Activated T-cell treated with anti-CD3 and anti-CD28 coated beads, Interleukin-2, amount 50 U/mL, for 24 hours (primary cell): Measurements from ENCODE around the gene BMPR1B.

ENCODE experiments used
- DNase-seq: peaks from one replicate; pipeline ENCODE4 v3.0.0-alpha.2; 2020
- H3K27ac Mint-ChIP-seq: 2 replicates; pipeline ENCODE4 v1.8.0; 2020; ENCODE audit warnings: mild to moderate bottlenecking, mixed read lengths
- H3K27me3 Mint-ChIP-seq: 2 replicates; pipeline ENCODE4 v1.8.0; 2020; ENCODE audit warnings: mixed read lengths
- H3K36me3 Mint-ChIP-seq: 2 replicates; pipeline ENCODE4 v1.8.0; 2020; ENCODE audit warnings: low read depth, mixed read lengths
- H3K4me1 Mint-ChIP-seq: 2 replicates; pipeline ENCODE4 v1.8.0; 2020; ENCODE audit warnings: low read depth, mixed read lengths
- H3K4me3 Mint-ChIP-seq: 2 replicates; pipeline ENCODE4 v1.8.0; 2020; ENCODE audit warnings: mild to moderate bottlenecking, moderate library complexity, mixed read lengths
- H3K9me3 Mint-ChIP-seq: 2 replicates; pipeline ENCODE4 v1.8.0; 2020; ENCODE audit warnings: mixed read lengths

BMPR1B gene

DNA sequence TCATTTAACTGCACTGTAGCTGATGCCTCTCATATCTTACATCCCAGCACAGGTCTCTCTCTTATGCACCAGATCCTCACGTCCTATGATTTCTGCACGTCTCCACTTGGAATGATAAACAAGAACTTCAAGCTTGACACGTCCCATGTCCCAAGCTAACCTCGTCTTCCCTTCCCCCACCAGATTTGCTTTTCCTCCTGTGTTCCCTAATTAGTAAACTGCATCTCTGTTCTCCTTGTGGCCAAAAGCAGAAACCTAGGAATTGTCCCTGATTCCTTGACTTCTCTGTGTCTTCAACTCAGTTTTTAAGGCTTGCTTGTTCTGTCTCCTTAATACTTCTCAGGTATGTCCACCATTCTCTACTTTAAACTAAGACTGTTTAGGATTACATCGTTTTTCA, 171.9 kb downstream of the BMPR1B start:
- H3K9me3 Mint-ChIP-seq = no peaks in the 10 kb centered on the region
- no peaks in the 10 kb centered on the region for H3K27me3 Mint-ChIP-seq
- no peak overlapping the region for H3K4me3 Mint-ChIP-seq
- DNase-seq = no peak
- H3K27ac Mint-ChIP-seq = no peak overlapping the region
- no peaks in the 10 kb centered on the region for H3K36me3 Mint-ChIP-seq
- H3K4me1 Mint-ChIP-seq = no peaks in the 10 kb centered on the region

DNA sequence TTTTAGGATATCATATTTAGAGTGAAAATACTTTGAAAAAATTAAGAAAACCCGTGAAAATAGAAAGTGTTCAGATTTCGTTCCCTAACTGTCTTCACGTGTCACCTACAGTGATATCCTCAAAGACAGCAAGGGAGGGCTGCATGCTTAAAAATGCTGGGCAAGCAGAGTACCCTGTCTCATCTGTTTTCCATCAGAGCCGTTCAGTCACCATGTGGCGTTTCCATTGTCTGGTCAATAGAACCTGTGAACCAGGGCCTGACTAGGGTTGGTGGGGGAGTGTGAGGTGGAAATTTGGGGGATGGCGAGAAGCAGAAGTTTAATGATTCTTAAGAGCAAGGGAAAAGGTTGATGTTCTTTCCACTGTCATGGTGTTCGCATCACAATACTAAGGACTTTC, 173.9 kb downstream of the BMPR1B start:
- H3K36me3 Mint-ChIP-seq = no peaks in the 10 kb centered on the region
- no peak overlapping the region for H3K27ac Mint-ChIP-seq

DNA sequence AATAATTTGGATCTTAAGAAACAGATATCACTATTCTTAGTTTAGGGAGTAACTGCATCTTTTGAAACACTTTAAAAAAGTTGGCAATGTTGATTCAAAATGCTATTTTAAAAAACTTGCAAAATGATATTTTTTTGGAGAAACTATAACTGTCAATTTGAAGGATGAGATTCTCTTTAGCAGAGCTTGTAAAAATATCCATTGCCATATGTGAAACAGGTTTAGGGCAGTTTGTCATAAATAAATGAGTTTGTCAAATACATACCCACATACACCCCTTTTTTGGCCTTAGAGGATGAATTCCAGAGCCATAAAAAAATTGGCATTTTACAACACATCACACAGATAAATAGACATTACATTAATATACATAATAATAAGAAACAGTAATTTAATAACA, 174.6 kb downstream of the BMPR1B start:
- Mint-ChIP-seq H3K36me3 (no peaks in the 10 kb centered on the region), H3K4me3 (no peak overlapping the region), H3K27ac (no peak overlapping the region), H3K9me3 (no peaks in the 10 kb centered on the region), H3K4me1 (no peaks in the 10 kb centered on the region), H3K27me3 (no peaks in the 10 kb centered on the region)
- DNase-seq = no peak

More for the DNA sequence above, 173.9 kb downstream of the BMPR1B start:
- H3K4me1 Mint-ChIP-seq = no peaks in the 10 kb centered on the region
- no peaks in the 10 kb centered on the region for H3K9me3 Mint-ChIP-seq
- no peak overlapping the region for H3K4me3 Mint-ChIP-seq
- no peak for DNase-seq
- no peaks in the 10 kb centered on the region for H3K27me3 Mint-ChIP-seq

DNA sequence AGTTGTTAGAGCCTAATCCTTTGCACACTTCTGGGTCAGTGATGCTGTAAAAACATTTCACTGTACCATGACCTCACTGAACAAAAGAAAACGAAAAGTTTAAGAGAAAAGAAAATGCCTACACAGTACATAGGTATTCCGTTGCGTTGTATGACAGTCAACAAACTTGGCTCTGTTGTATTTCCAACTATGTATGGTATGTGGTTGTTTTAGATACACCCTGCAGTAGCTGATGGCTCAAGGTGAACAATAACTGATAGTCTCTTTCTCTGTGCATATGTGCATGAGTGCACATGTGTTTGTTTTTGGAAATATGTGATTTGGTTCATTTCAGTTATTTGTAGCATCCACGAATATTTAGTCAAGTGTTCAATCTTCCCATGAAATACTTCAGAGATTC, 176.0 kb downstream of the BMPR1B start:
- no peak for DNase-seq
- Mint-ChIP-seq H3K9me3 (no peaks in the 10 kb centered on the region), H3K27ac (no peak overlapping the region), H3K27me3 (no peaks in the 10 kb centered on the region), H3K4me1 (no peaks in the 10 kb centered on the region), H3K36me3 (no peaks in the 10 kb centered on the region), H3K4me3 (no peak overlapping the region)

DNA sequence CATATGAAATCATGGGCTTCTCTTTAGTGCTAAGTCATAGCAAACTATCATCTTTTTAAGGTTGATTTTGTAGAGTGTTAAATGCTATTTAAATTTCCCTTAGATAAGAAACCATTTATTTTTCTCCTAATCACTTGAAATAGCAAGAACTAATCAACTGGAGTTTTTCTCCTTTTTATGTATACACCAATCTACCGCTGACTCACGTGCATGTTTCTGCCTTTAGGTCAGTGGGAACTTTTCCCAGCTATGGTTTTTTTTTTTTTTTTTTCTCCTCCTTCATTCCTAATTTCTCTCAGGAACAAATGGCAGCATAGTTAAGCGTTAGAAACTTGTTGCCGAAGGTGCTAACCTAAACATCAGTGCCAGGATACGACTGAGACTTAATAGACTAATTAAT, 176.4 kb downstream of the BMPR1B start:
- Mint-ChIP-seq H3K4me3 (no peak overlapping the region), H3K4me1 (no peaks in the 10 kb centered on the region), H3K36me3 (no peaks in the 10 kb centered on the region), H3K9me3 (no peaks in the 10 kb centered on the region), H3K27ac (no peak overlapping the region), H3K27me3 (no peaks in the 10 kb centered on the region)
- no peak for DNase-seq

DNA sequence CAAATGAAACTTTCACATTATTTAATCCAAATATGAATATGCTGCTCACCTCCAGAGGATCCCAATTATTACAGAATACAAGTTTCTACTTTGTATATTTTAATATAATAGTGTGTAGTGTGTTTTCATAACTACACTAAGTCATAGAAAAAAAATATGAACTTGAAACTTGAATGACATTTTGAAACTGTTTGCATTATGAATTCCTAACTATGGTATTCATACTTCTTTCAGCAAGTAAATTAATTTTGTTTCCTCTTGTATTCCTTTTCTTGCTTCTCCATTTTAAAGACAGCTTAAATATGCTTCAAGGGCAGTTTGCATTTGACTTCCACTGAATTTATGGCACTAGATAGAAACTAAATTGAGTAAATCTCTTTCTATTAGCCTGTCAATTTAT, 177.1 kb downstream of the BMPR1B start:
- no peaks in the 10 kb centered on the region for H3K36me3 Mint-ChIP-seq
- H3K4me1 Mint-ChIP-seq = no peaks in the 10 kb centered on the region
- H3K27me3 Mint-ChIP-seq = no peaks in the 10 kb centered on the region
- H3K9me3 Mint-ChIP-seq = no peaks in the 10 kb centered on the region
- H3K27ac Mint-ChIP-seq = no peak overlapping the region
- H3K4me3 Mint-ChIP-seq = no peak overlapping the region
- no peak for DNase-seq

DNA sequence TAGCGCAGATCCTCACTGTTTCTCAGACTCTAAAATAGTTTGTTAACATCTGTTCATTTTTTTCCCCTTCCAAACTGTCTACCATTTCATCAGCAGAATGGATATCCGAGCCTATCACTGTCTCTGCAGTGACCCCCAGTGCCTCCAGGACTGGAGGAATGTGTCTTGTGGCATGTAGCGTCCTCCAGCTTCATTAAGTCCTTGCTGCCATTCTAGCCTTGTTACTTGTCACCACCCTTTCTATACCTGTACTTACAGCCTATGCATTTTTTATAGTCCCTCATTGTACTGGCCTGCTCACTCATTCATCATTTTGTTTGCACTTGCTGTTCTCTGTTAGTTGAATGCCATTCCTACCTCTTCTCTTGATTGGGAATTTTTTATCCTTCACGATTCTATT, 179.1 kb downstream of the BMPR1B start:
- Mint-ChIP-seq H3K36me3 (no peaks in the 10 kb centered on the region), H3K9me3 (no peaks in the 10 kb centered on the region), H3K4me3 (no peak overlapping the region), H3K27ac (no peak overlapping the region), H3K27me3 (no peaks in the 10 kb centered on the region), H3K4me1 (no peaks in the 10 kb centered on the region)
- no peak for DNase-seq

DNA sequence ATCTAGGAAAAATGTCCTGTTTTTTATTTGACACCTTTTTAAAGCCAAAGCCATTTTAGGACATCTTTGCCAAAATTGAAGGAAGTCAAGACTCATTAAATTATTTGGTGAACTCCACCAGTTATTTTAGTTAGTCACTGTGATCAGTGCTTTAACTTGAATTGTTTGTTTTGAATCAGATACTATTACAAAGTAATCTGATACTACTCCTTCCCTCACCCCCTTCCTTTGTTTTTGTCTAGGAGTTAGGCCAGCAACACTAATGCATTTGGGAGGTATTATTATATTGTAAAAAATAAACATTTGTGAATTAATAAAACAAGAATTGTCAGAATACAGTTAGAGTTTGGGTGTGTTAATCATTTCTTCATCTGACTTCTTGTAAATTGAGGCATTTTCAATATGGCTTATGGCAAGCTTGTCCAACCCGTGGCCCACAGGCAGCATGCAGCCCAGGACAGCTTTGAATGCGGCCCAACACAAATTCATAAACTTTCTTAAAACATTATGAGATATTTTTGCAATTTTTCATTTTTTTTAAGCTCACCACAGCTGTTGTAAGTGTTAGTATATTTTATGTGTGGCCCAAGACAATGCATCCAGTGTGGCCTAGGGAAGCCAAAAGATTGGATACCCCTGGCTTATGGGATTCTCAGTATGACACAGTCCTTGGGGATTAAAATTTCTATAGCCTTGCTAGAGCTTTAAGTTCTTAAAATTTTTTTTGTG, 182.2 kb downstream of the BMPR1B start:
- Mint-ChIP-seq H3K36me3 (no peaks in the 10 kb centered on the region), H3K27ac (no peak overlapping the region), H3K27me3 (no peaks in the 10 kb centered on the region), H3K4me1 (no peaks in the 10 kb centered on the region), H3K4me3 (no peak overlapping the region), H3K9me3 (no peaks in the 10 kb centered on the region)
- DNase-seq = no peak

DNA sequence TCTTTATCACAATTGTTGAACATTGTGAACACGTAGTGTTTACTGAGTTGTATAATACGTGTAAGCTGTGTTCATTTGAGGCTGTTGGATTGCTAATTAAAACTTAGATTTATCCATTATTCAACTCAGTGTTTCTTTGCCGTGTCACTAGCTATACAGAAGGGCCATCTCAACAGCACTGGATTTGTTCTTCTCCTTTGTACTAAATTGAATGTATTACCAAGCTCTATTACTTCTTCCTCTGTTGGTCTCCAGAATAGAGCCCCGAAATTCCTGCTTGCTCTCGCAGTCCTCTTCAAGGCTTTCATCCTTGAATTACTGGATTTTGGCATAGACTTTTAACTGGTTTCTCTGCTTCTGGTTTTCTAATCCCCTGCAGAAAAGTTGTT, 182.8 kb downstream of the BMPR1B start:
- Mint-ChIP-seq H3K4me1 (no peaks in the 10 kb centered on the region), H3K4me3 (no peak overlapping the region), H3K27ac (no peak overlapping the region), H3K36me3 (no peaks in the 10 kb centered on the region), H3K27me3 (no peaks in the 10 kb centered on the region), H3K9me3 (no peaks in the 10 kb centered on the region)
- DNase-seq = no peak

DNA sequence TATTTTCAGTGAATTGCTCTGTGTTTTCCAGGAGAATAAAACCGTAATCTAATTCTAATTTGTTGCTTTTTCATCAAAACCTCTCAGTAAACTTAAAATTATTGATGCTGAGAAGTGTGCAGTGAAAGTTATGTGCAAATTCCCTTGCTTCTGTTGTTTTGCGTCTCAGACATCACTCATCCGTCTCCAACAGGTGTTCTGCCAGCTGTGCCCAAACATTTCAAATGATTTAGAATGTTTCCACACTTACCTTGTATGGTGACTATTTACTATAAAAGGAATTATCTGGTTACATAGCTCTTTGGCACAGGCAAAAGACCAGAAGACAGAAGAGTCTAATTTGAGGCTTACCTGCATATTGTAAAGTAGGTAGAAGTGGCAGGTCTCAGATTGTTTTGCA, 184.0 kb downstream of the BMPR1B start:
- H3K27me3 Mint-ChIP-seq = no peaks in the 10 kb centered on the region
- H3K4me3 Mint-ChIP-seq = no peak overlapping the region
- H3K9me3 Mint-ChIP-seq = no peaks in the 10 kb centered on the region
- DNase-seq = no peak
- no peaks in the 10 kb centered on the region for H3K4me1 Mint-ChIP-seq
- H3K27ac Mint-ChIP-seq = no peak overlapping the region
- H3K36me3 Mint-ChIP-seq = no peaks in the 10 kb centered on the region

DNA sequence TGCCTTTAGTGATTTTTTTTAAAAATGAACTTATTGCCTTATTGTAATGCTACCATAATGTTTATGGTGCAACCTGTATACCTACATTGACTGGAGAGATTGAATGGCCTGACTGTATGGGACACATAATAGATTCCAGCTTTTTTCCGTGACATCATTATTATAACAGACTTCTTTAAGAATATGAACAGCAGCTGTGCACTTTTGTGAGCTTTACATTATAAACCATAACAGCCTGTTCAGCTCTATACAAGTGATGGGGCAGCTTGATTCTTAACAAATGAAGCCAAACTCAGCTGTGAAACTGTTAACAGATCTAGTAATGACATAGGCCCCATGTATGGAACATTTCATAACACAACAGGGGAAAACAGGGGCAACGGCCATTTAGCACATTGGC, 187.0 kb downstream of the BMPR1B start:
- H3K36me3 Mint-ChIP-seq = no peaks in the 10 kb centered on the region
- no peaks in the 10 kb centered on the region for H3K27me3 Mint-ChIP-seq
- no peak overlapping the region for H3K27ac Mint-ChIP-seq
- no peak overlapping the region for H3K4me3 Mint-ChIP-seq
- no peaks in the 10 kb centered on the region for H3K9me3 Mint-ChIP-seq
- DNase-seq = no peak
- H3K4me1 Mint-ChIP-seq = no peaks in the 10 kb centered on the region

DNA sequence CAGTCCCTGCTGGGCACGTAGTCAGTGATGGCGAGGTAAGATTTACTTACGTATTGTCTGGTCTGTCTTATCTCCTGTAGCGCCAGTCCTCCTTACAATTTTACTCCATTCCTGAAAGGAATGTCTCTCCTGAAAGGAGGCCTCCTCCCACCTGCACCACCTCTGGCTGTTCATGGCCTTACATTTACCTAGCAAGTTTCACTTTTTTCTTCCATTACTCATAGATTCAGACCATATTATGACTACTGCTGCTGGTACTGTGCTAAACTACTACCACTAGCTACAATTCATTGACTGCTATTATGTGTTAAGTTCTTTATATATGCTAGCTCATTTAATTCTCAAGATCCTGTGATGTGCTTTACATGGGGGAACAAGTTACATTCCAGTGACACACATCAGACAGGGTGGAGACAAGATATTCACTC, 189.9 kb downstream of the BMPR1B start:
- Mint-ChIP-seq H3K36me3 (no peaks in the 10 kb centered on the region), H3K27ac (no peak overlapping the region), H3K9me3 (no peaks in the 10 kb centered on the region), H3K4me1 (no peaks in the 10 kb centered on the region), H3K4me3 (no peak overlapping the region), H3K27me3 (no peaks in the 10 kb centered on the region)
- no peak for DNase-seq

DNA sequence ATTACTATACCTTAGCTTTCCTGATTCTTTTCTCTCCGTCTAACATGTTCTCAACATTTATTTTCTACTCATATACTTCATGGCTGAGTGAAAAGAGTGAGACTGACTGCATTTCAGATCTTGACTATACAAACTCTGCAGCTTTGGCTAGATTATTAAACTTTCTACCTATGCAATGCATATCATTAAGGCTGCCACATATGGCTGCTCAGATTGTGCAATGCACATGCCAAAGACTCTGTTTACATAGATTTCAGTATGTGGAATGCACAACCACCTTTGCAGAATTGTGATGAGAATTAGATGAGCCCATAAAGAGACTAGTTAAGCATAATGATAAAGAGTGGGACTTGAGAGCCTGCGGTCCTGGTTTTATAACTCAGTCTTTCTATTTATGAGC, 196.5 kb downstream of the BMPR1B start:
- Mint-ChIP-seq H3K27me3 (peaks cover 2% of the 10 kb centered on the region), H3K4me3 (no peak overlapping the region), H3K36me3 (no peaks in the 10 kb centered on the region)

DNA sequence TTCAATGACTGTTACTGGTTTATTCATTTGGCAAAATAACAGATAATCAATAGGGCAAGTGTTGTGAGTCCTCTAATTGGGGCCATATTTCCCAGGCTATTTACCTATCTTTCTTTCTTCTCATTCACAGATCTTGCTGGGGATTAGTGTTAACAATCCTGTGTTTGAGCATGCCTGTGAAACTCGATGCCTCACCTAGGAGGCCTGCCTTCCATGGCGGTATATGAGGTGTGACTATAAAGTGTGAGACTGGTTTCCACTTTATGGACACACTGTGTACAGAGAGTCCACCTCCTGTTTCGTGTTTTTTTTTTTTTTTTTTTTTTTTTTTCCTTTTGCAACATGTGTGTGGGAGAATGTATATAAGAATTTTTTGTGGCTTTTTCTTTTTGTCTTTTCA, 199.3 kb downstream of the BMPR1B start:
- H3K36me3 Mint-ChIP-seq = no peaks in the 10 kb centered on the region
- no peak overlapping the region for H3K4me3 Mint-ChIP-seq
- H3K27ac Mint-ChIP-seq = no peak overlapping the region
- no peaks in the 10 kb centered on the region for H3K4me1 Mint-ChIP-seq
- H3K9me3 Mint-ChIP-seq = no peaks in the 10 kb centered on the region
- H3K27me3 Mint-ChIP-seq = peaks cover 2% of the 10 kb centered on the region
- DNase-seq = no peak

More for the DNA sequence above, 196.5 kb downstream of the BMPR1B start:
- no peak for DNase-seq
- Mint-ChIP-seq H3K27ac (no peak overlapping the region), H3K4me1 (no peaks in the 10 kb centered on the region), H3K9me3 (no peaks in the 10 kb centered on the region)

DNA sequence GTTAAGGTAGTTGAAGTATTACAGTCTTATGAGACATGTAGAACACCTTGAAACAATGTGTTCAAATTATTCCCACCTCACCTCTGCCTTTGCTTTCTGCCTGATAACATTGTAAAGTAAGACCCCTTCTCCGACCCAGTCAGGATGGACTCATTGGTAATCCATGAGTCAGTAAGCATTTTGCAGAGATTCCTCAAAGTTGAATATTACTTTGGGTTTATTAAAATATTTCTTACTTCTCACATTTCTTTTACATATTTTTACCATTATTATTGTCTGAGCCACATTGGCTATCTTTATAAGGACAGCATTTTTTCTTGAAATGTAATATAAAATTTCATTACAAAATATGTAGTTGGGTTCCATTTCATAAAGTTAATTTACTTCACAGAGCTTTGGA, 201.6 kb downstream of the BMPR1B start:
- no peak for DNase-seq
- no peak overlapping the region for H3K4me3 Mint-ChIP-seq
- no peaks in the 10 kb centered on the region for H3K36me3 Mint-ChIP-seq
- no peaks in the 10 kb centered on the region for H3K4me1 Mint-ChIP-seq
- H3K27ac Mint-ChIP-seq = no peak overlapping the region
- H3K9me3 Mint-ChIP-seq = peaks cover 2% of the 10 kb centered on the region
- H3K27me3 Mint-ChIP-seq = peaks cover 2% of the 10 kb centered on the region

DNA sequence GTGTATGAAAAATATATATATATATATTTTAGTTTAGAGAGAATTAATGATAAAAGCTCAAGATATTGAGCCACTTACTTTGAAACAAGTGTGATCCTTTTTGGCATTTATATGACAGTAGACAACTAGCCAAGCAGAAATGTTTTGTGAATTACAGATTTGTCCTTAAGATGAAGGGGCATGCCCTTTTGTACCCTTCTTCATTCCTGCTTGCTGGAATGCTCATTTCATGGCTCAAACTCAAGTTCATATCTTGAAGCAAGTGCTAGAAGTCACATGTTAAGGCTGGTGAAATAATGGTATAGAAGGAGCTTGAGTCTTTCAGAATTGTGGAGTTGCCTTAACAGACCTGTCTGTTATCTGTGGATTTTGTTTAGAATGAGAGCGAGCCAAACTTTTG, 203.0 kb downstream of the BMPR1B start:
- H3K4me1 Mint-ChIP-seq = no peaks in the 10 kb centered on the region
- no peak overlapping the region for H3K4me3 Mint-ChIP-seq
- H3K36me3 Mint-ChIP-seq = no peaks in the 10 kb centered on the region
- H3K27me3 Mint-ChIP-seq = peaks cover 2% of the 10 kb centered on the region
- H3K27ac Mint-ChIP-seq = no peak overlapping the region
- H3K9me3 Mint-ChIP-seq = peaks cover 2% of the 10 kb centered on the region
- DNase-seq = no peak
